Measurements from ENCODE around the gene OPN4. TPM values are rescaled to one million over a fixed set of nuclear protein-coding genes. Genes with fewer than 3 reads are reported as not detected.

Gene OPN4
- total and polyA plus RNA-seq, 4 experiments from 2014 or later: not detected

GRCh38 chr10:86673827-86674581 is 19.7 kb downstream of the OPN4 start:
- Mint-ChIP-seq H3K9me3 (no peaks in the 10 kb centered on the region), H3K27ac (peak overlapping the region in 2 of 7 donors; percentile 2 to 81), H3K27me3 (no peaks in the 10 kb centered on the region), H3K4me3 (no peak overlapping the region), H3K4me1 (peaks cover 0 to 2% (median 0%) of the 10 kb centered on the region in 4 donors), H3K36me3 (no peaks in the 10 kb centered on the region)
- Histone ChIP-seq H3K36me3 (ENCODE audit: insufficient read depth, low read length) (no peaks in the 10 kb centered on the region), H3K4me1 (ENCODE audit: insufficient read depth, low read length) (no peaks in the 10 kb centered on the region), H3K27me3 (ENCODE audit: insufficient read depth, low read length) (no peaks in the 10 kb centered on the region), H3K9me3 (ENCODE audit: control insufficient read depth in 1 of 2, low read length in 2 of 2) (no peaks in the 10 kb centered on the region), H3K27ac (ENCODE audit: low read depth, low read length) (no peak overlapping the region), H3K4me3 (ENCODE audit: low read length in 2 of 2) (no peak overlapping the region)
- intact Hi-C loops (cut with micrococcal nuclease): no loop called here
- ChIA-PET CTCF (ENCODE audit: partially characterized antibody) (no interaction called here), POLR2A (ENCODE audit: partially characterized antibody) (no interaction called here)
- DNase-seq: peak in 1 of 5 donors; percentile 9

DNA sequence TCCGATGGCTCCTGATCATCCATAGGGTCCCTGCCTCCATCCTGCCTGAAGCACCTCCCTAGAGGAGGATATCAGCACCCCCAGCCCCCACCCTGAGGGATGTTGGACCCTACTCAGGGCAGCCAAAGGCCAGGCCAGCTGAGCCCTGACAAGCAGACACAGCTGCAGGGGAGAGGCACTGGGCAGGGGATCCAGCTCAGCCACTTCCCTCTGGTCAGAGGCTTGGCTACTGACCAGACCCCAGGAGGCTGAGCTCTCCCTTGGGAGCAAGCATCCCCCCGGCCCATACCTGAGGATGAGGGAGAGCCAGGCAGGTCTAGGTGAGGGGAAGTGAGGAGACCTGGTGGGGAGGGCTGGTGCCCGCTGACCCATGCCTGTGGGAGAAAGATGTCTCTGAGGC is 20.6 kb downstream of the OPN4 start:
- Mint-ChIP-seq H3K4me1 (peaks cover 0 to 2% (median 0%) of the 10 kb centered on the region in 4 donors), H3K27ac (no peak overlapping the region), H3K36me3 (no peaks in the 10 kb centered on the region), H3K4me3 (no peak overlapping the region), H3K27me3 (peaks cover 0 to 1% of the 10 kb centered on the region in 2 donors), H3K9me3 (no peaks in the 10 kb centered on the region)
- Histone ChIP-seq H3K4me1 (ENCODE audit: insufficient read depth, low read length) (no peaks in the 10 kb centered on the region), H3K36me3 (ENCODE audit: insufficient read depth, low read length) (no peaks in the 10 kb centered on the region), H3K27ac (ENCODE audit: low read depth, low read length) (no peak overlapping the region), H3K4me3 (ENCODE audit: low read length in 2 of 2) (no peak overlapping the region), H3K27me3 (ENCODE audit: insufficient read depth, low read length) (no peaks in the 10 kb centered on the region), H3K9me3 (ENCODE audit: control insufficient read depth in 1 of 2, low read length in 2 of 2) (no peaks in the 10 kb centered on the region)
- intact Hi-C loops (cut with micrococcal nuclease): no loop called here
- ChIA-PET CTCF (ENCODE audit: partially characterized antibody) (no interaction called here), POLR2A (ENCODE audit: partially characterized antibody) (interaction anchor here (0.6 kb wide), 1 partner anchor 11 kb away, joined by 3 read pairs; no protein-coding TSS in a partner anchor)
- no peak for DNase-seq

GRCh38 chr10:86677374-86677773 is 23.0 kb downstream of the OPN4 start:
- peaks cover 0 to 2% (median 0%) of the 10 kb centered on the region in 4 donors for H3K4me1 Mint-ChIP-seq
- DNase-seq: peak in 1 of 5 donors; percentile 6
- intact Hi-C loops (cut with micrococcal nuclease): no loop called here

GRCh38 chr10:86678999-86679792 is 24.8 kb downstream of the OPN4 start:
- ChIA-PET POLR2A (ENCODE audit: partially characterized antibody) (no interaction called here), CTCF (ENCODE audit: partially characterized antibody) (interaction anchor here (1.9 kb wide), 1 partner anchor 15 kb away, joined by 6 read pairs; no protein-coding TSS in a partner anchor)
- H3K9me3 ChIP-seq (ENCODE audit: control insufficient read depth in 1 of 2, low read length in 2 of 2): no peaks in the 10 kb centered on the region
- peak overlapping the region in 1 of 7 donors; percentile 7 for H3K27ac Mint-ChIP-seq
- no peaks in the 10 kb centered on the region for H3K27me3 ChIP-seq (ENCODE audit: insufficient read depth, low read length)
- H3K9me3 Mint-ChIP-seq: no peaks in the 10 kb centered on the region
- no peak overlapping the region for H3K4me3 ChIP-seq (ENCODE audit: low read length in 2 of 2)
- no peaks in the 10 kb centered on the region for H3K36me3 ChIP-seq (ENCODE audit: insufficient read depth, low read length)
- peaks cover 0 to 7% of the 10 kb centered on the region in 2 donors for H3K27me3 Mint-ChIP-seq
- no peaks in the 10 kb centered on the region for H3K4me1 ChIP-seq (ENCODE audit: insufficient read depth, low read length)
- H3K27ac ChIP-seq (ENCODE audit: low read depth, low read length): no peak overlapping the region
- intact Hi-C loops (cut with micrococcal nuclease): no loop called here
- H3K4me1 Mint-ChIP-seq: peaks cover 0 to 2% (median 0%) of the 10 kb centered on the region in 4 donors
- DNase-seq: peak in 1 of 5 donors; percentile 13
- H3K36me3 Mint-ChIP-seq: no peaks in the 10 kb centered on the region
- H3K4me3 Mint-ChIP-seq: no peak overlapping the region

More at GRCh38 chr10:86677374-86677773, 23.0 kb downstream of the OPN4 start:
- Mint-ChIP-seq H3K9me3 (no peaks in the 10 kb centered on the region), H3K4me3 (no peak overlapping the region), H3K27me3 (peaks cover 0 to 5% of the 10 kb centered on the region in 2 donors), H3K36me3 (no peaks in the 10 kb centered on the region), H3K27ac (no peak overlapping the region)
- ChIA-PET POLR2A (ENCODE audit: partially characterized antibody) (no interaction called here), CTCF (ENCODE audit: partially characterized antibody) (interaction anchor here (0.8 to 1.9 kb wide), 2 partner anchors 16 to 164 kb away, joined by 3 to 6 read pairs; no protein-coding TSS in a partner anchor)
- Histone ChIP-seq H3K27me3 (ENCODE audit: insufficient read depth, low read length) (no peaks in the 10 kb centered on the region), H3K36me3 (ENCODE audit: insufficient read depth, low read length) (no peaks in the 10 kb centered on the region), H3K4me1 (ENCODE audit: insufficient read depth, low read length) (no peaks in the 10 kb centered on the region), H3K27ac (ENCODE audit: low read depth, low read length) (no peak overlapping the region), H3K4me3 (ENCODE audit: low read length in 2 of 2) (no peak overlapping the region), H3K9me3 (ENCODE audit: control insufficient read depth in 1 of 2, low read length in 2 of 2) (no peaks in the 10 kb centered on the region)

DNA sequence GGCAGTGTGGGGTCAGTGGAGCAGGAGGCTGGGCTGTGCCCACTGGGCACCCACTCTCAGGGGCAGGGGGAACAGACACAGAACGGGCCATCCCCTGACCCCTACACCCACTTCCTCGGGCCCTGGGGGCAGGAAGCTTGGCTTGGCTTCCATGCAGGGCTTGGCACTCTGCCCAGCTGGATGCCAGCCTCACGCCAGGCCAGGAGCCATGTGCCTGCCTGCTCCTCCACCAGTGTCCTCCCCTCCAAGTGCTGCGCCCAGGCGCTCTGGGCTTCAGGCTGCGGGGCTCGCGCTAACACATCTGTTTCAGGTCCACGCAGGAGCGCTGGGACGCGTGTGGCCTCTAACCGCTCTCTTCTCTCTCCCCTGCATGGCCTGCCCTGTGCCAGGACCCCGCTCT is 26.7 kb downstream of the OPN4 start:
- POLR2A ChIA-PET (ENCODE audit: partially characterized antibody): no interaction called here
- H3K9me3 Mint-ChIP-seq: no peaks in the 10 kb centered on the region
- no peaks in the 10 kb centered on the region for H3K27me3 ChIP-seq (ENCODE audit: insufficient read depth, low read length)
- no peak overlapping the region for H3K27ac Mint-ChIP-seq
- no peak overlapping the region for H3K4me3 Mint-ChIP-seq
- H3K36me3 ChIP-seq (ENCODE audit: insufficient read depth, low read length): no peaks in the 10 kb centered on the region
- H3K27ac ChIP-seq (ENCODE audit: low read depth, low read length): no peak overlapping the region
- peaks cover 3 to 11% of the 10 kb centered on the region in 2 donors for H3K27me3 Mint-ChIP-seq
- no peaks in the 10 kb centered on the region for H3K4me1 ChIP-seq (ENCODE audit: insufficient read depth, low read length)
- H3K9me3 ChIP-seq (ENCODE audit: control insufficient read depth in 1 of 2, low read length in 2 of 2): no peaks in the 10 kb centered on the region
- CTCF ChIA-PET (ENCODE audit: partially characterized antibody): no interaction called here
- H3K36me3 Mint-ChIP-seq: no peaks in the 10 kb centered on the region
- peak in 1 of 5 donors; percentile 7 for DNase-seq
- H3K4me3 ChIP-seq (ENCODE audit: low read length in 2 of 2): no peak overlapping the region
- intact Hi-C loops (cut with micrococcal nuclease): no loop called here
- peaks cover 0 to 2% (median 0%) of the 10 kb centered on the region in 4 donors for H3K4me1 Mint-ChIP-seq

DNA sequence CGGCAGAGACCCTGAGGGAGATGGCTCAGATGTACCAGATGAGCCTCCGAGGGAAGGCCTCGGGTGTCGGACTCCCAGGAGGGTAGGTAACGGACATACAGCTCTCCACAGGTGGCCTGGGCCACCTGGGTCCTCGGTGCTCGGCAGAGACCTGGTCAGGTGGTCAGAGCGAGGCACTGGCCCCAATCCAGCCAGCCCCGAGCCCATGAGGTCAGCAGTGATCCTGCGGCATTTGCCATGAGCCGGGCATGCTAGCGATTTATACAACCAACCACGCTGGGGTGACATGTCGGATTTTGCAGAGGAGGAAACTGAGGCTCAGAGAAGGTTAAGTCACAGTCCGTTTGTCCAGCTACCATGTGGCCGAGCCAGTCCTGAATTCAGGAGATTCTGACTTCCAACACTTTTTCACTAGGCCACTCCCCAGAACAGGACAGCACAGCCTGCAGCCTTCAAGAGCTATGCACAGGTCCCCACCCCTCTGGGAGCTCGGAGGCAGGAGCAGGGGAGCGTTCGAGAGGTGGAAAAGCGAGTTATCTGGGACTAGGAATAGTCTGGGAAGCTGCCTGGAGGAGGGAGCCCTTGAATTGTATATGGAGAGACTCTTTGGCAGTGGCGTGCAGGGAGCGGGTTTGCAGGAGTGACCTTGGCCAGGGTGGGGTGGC is 27.5 kb downstream of the OPN4 start:
- Histone ChIP-seq H3K27me3 (ENCODE audit: insufficient read depth, low read length) (no peaks in the 10 kb centered on the region), H3K4me3 (ENCODE audit: low read length in 2 of 2) (no peak overlapping the region), H3K4me1 (ENCODE audit: insufficient read depth, low read length) (no peaks in the 10 kb centered on the region), H3K9me3 (ENCODE audit: control insufficient read depth in 1 of 2, low read length in 2 of 2) (no peaks in the 10 kb centered on the region), H3K36me3 (ENCODE audit: insufficient read depth, low read length) (no peaks in the 10 kb centered on the region), H3K27ac (ENCODE audit: low read depth, low read length) (no peak overlapping the region)
- Mint-ChIP-seq H3K36me3 (no peaks in the 10 kb centered on the region), H3K4me3 (no peak overlapping the region), H3K27me3 (peaks cover 3 to 11% of the 10 kb centered on the region in 2 donors), H3K4me1 (peaks cover 0 to 2% (median 0%) of the 10 kb centered on the region in 4 donors), H3K27ac (no peak overlapping the region), H3K9me3 (no peaks in the 10 kb centered on the region)
- ChIA-PET CTCF (ENCODE audit: partially characterized antibody) (interaction anchor here (0.9 kb wide), 1 partner anchor 282 kb away, joined by 3 read pairs; no protein-coding TSS in a partner anchor), POLR2A (ENCODE audit: partially characterized antibody) (no interaction called here)
- peak in 1 of 5 donors; percentile 5 for DNase-seq
- intact Hi-C loops (cut with micrococcal nuclease): no loop called here

DNA sequence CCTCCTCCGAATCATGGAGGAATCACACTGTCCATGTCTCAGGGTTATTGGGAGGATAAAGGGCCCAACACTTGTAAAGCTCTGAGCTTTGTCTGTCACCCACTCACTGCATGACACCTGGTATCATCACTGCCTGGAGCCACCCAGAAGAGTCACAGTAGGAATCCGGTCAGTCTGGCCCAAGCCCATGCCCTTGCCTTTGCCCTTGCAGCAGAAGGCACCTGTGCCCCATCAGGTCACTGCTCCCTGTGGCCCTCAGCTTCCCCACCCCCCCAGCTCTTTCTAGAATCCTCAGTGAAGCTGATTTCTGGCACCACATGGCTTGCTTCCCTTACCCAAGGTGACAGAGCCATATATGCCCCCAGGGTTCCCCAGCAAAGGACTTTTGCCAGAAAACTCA is 28.3 kb downstream of the OPN4 start:
- Mint-ChIP-seq H3K4me1 (peaks cover 0 to 2% (median 0%) of the 10 kb centered on the region in 4 donors), H3K27ac (no peak overlapping the region), H3K36me3 (no peaks in the 10 kb centered on the region), H3K4me3 (no peak overlapping the region), H3K9me3 (no peaks in the 10 kb centered on the region), H3K27me3 (peaks cover 3 to 11% of the 10 kb centered on the region in 2 donors)
- H3K36me3 ChIP-seq (ENCODE audit: insufficient read depth, low read length): no peaks in the 10 kb centered on the region
- ChIA-PET POLR2A (ENCODE audit: partially characterized antibody) (no interaction called here), CTCF (ENCODE audit: partially characterized antibody) (interaction anchor here (0.9 to 1.1 kb wide), 2 partner anchors 11 to 283 kb away, joined by 3 read pairs; no protein-coding TSS in a partner anchor)
- DNase-seq: peak in 1 of 5 donors; percentile 10
- no peak overlapping the region for H3K4me3 ChIP-seq (ENCODE audit: low read length in 2 of 2)
- H3K27ac ChIP-seq (ENCODE audit: low read depth, low read length): no peak overlapping the region
- no peaks in the 10 kb centered on the region for H3K9me3 ChIP-seq (ENCODE audit: control insufficient read depth in 1 of 2, low read length in 2 of 2)
- no peaks in the 10 kb centered on the region for H3K27me3 ChIP-seq (ENCODE audit: insufficient read depth, low read length)
- no peaks in the 10 kb centered on the region for H3K4me1 ChIP-seq (ENCODE audit: insufficient read depth, low read length)
- intact Hi-C loops (cut with micrococcal nuclease): no loop called here
